Activated T-cell treated with anti-CD3 and anti-CD28 coated beads for 48 hours (primary cell): ENCODE data around the gene ARRB2.
"Not testable (repeated sequence)": the region's sequence is repeated elsewhere in the genome, so short reads cannot be mapped to it uniquely, and the experiment has no call there.

ENCODE experiments used
- DNase-seq: peaks from one replicate; pipeline ENCODE4 v3.0.0-alpha.2; 2020; ENCODE audit warnings: low read depth

The ARRB2 gene

GRCh38 chr17:4701116-4701515, 9.3 kb upstream of the ARRB2 start:
- DNase-seq, result no peak

DNA sequence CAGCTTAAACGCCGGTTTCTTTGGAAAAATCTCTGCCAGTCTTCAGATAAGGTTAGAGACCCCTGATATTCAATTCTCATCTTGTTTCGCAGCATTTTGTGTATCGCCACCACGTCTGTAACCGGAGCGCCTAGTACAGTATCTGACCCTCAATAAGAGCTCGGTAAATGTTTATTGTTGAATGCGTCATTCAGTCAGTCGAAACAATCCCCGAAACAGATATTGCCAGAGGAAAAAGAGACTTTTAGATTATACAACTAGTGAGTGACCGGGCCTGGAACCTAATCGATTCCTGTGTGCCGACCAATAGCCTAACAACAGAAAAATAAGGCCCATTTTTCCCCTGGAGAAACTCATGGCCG, 7.1 kb upstream of the ARRB2 start:
- no peak for DNase-seq

DNA sequence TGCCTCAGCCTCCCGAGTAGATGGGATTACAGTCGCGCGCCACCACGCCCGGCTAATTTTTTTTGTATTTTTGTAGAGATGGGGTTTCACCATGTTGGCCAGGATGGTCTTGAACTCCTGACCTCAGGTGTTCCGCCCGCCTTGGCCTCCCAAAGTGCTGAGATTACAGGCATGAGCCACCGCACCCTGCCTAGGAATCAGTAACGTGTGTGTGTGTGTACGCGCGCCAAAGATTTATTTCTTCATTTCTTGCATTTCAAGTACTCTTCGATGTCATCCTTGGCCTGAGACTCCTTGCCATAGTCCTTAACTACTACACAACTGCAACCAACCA, 5.9 kb upstream of the ARRB2 start:
- DNase-seq, result not testable (repeated sequence)

GRCh38 chr17:4704991-4705390, 5.4 kb upstream of the ARRB2 start:
- DNase-seq, result no peak

GRCh38 chr17:4706121-4706520, 4.3 kb upstream of the ARRB2 start:
- no peak for DNase-seq

DNA sequence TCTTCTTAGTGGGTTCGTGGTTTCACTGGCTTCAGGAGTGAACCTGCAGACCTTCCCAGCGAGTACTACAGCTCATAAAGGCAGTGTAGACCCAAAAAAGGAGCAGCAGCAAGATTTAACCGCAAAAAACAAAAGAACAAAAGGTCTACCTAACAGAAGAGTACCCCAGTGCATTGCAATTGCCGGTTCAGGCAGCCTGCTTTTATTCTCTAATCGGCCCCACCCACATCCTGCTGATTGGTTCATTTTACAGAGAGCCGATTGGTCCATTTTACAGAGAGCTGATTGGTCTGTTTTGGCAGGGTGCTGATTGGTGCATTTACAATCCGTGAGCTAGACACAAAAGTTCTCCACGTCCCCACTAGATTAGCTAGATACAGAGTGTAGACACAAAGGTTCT, 2.0 kb upstream of the ARRB2 start:
- DNase-seq, result peak; percentile 52

DNA sequence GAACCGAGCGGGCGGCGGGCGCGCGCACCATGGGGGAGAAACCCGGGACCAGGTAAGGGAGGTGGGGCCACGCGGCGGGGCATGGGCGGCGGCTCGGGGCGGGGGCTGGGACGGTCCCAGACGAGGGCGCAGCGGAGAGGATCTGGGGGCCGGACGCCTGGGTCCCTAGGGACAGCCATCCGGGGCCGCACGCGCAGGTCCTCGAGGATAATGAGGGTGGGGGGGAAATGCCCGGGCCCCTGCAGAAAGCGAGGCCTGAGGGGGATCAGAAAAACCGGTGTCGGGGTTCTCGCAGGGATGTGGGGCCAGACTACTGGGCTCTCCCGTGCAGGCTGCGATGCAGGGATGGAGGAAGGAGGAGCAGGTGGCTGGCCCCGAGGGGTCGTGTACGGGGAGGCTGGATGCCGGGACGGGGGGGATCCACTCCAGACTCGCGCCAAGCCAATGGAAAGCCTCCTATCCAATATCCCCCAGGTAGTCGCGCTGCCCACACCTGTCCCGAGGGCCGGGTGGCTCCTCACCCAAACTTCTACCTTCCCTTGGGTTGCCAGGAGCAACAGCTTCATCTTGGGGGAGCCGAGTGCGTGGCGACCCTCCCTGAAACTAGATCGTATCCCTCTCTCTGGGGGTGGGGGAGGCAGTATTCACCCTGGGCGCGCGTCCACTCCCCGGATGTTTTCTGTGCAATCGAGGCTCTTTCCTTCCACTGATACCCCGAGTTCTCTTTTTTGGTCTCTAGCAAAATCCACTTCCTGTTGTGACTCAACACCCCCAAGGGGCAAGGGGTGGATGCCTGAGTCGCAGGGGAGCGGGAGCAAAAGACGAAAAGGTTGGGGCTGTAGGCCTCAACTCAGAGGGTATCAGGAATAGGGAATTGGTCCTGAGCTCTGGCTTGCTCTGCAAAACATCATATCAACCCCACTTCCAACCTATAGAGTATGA, 532 bp downstream of the ARRB2 start:
- peak; percentile 24 for DNase-seq

GRCh38 chr17:4711661-4712181, 1.3 kb downstream of the ARRB2 start:
- no peak for DNase-seq

GRCh38 chr17:4712526-4712925, 2.1 kb downstream of the ARRB2 start:
- no peak for DNase-seq

DNA sequence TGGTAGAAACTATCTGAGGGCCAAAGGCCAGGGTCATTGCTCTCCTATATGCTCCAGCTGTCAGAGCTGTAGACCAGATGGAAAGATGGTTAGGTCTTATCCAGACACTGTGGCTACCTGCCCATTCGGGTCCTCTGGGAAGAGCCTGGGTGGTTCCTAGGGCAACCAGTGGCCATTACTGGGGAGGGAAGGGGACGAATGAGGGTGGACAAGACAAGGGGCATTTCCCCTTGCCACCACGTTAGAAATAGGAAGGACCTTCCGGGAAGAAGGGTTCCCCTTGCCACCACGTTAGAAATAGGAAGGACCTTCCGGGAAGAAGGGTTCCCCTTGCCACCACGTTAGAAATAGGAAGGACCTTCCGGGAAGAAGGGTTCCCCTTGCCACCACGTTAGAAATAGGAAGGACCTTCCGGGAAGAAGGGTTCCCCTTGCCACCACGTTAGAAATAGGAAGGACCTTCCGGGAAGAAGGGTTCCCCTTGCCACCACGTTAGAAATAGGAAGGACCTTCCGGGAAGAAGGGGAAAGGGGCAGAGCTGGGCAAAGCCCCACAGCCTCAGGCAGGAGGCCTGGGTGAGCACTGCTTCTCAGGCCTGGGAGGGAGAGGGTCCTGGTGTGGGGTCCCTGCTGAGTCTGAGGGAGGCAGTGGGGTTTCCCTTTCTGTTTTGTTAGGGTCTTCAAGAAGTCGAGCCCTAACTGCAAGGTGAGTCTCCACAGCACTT, 4.1 kb downstream of the ARRB2 start:
- not testable (repeated sequence) for DNase-seq

DNA sequence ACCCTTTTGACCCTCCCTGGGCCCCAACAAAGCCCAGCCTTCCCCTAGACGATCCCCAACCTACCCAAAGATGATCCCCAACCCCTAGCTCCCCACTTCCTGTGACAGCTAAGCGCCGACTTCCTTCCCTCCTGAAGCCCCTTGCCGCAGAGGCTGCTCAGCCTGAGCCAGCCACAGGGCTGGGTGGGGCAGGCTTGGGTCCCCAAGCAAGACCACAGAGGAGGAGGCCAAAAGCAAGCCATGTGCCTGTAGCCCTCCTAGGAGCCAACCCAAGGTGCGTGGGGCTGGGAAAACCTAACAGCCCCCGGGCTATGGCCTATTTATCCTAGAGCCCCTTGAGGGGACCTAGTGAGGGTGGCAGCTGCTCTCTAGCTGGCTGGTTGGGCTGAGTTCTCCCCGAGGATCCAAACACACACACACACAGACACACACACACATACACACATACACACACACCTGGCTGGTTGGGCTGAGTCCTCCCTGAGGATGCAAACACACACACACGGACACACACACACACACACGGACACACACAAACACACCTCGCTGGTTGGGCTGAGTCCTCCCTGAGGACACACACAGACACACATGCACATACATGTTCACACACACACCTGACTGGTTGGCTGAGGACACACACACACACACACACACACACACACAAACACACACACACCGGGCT, 4.8 kb downstream of the ARRB2 start:
- no peak for DNase-seq

- no peak for DNase-seq
Observed at GRCh38 chr17:4716081-4716480, 5.6 kb downstream of the ARRB2 start.

- DNase-seq, result no peak
Observed at GRCh38 chr17:4717791-4718190, 7.4 kb downstream of the ARRB2 start.

- DNase-seq, result no peak
Observed at GRCh38 chr17:4718276-4718675, 7.8 kb downstream of the ARRB2 start.

DNA sequence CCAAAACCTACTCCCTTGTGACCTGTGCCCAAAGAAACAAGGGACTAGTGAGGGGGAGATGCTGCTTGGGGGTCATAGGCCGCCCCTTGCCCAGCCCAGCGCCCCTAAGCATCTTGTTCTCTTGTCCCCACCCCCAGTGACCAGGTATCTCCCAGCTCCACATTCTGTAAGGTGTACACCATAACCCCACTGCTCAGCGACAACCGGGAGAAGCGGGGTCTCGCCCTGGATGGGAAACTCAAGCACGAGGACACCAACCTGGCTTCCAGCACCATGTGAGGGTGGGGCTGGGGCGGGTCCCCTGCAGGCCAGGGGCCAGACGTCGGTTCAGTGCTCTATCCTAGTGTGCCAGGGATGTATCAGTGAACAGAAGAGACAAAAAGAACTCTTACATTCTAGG, 8.7 kb downstream of the ARRB2 start:
- DNase-seq, result no peak

DNA sequence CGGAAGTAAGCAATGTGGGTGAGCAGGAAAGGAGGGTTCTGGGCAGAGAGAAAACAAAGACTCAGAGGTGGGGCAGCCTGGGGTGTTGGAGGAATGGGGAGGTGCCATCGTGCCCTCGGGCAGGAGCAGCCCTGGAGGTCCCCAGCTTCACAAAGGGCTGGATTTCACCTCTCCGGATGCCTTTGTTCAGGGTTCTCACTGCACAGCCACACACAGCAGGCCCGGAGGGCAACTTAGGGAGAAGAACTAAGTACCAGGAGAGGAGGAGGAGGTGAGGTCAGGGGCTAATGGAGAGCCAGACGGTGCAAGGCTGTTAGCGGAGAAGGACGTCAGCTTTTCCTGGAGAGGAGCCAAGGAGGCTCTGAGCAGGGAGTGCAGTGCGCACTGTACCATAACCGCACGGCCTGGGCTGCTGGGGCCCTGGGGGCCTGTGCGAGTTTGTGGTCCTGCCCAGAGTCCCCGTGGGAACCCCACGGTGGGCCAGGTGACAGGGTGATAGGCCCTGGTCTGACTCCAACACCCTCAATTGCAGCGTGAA, 9.3 kb downstream of the ARRB2 start:
- DNase-seq, result no peak

DNA sequence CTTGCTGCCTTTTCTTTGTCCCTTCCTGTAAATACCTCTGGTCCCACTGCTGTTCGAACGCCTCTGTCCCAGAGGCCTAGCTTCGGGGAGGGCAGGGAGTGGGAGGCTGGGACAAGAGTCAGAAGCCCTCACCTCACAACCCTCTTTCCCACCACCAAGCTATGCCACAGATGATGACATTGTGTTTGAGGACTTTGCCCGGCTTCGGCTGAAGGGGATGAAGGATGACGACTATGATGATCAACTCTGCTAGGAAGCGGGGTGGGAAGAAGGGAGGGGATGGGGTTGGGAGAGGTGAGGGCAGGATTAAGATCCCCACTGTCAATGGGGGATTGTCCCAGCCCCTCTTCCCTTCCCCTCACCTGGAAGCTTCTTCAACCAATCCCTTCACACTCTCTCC, 10.4 kb downstream of the ARRB2 start:
- no peak for DNase-seq

GRCh38 chr17:4721203-4722135, 11.0 kb downstream of the ARRB2 start:
- no peak for DNase-seq

DNA sequence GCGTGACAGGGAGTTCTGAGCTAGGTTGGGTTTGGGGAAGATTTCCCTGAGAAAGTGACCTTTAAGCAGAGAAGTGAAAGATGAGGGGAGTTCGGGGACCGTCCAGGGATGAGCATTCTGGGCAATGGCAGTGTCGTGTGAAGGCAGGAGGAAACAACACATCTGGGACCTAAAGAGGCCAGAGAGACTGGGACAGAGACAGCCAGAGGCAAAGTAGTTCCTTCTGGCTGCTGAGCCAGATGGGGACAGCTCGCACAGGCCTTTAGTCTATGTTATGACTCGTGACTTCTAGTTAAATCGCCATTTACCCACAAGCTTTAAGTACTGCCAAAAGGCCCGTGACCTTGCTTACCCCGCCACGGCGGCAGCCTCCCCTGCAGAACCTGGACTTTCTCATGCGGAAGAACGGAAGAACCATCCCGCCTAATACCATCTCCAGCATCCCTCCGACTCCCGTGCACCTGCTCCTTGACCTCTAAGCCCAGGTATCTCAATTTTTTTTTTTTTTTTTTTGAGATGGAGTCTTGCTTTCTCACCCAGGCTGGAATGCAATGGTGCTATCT, 12.3 kb downstream of the ARRB2 start:
- DNase-seq, result no peak

DNA sequence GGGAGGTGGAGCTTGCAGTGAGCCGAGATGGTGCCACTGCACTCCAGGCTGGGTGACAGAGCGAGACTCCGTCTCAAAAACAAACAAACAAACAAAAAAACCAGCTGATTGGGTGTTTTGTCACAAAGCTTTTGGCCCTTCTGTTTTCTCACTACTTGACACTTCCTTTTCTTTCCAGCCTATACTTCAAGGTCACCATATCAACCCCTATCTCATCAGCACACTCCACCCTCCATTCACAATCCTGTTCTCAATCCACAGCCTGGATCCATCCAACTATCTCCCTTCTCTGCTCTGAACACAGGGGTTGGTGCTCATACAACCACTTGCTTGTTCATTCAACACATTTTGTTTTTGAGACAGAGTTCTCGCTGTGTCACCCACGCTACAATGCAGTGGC, 14.2 kb downstream of the ARRB2 start:
- no peak for DNase-seq
